Stimulated activated CD4-positive, alpha-beta T cell treated with anti-CD3 and anti-CD28 coated beads, Interleukin-1b, Interleukin-23, amount 100 ng/mL, for 1 hour (primary cell): ENCODE results near the gene TMEM192.
"Not testable (repeated sequence)": the region's sequence is repeated elsewhere in the genome, so short reads cannot be mapped to it uniquely, and the experiment has no call there.

Experiments
- DNase-seq, 2 donors: peaks; one replicate each; pipeline ENCODE4 v3.0.0-alpha.2; 2020; ENCODE audit warnings: low read depth in 2 of 2

Gene TMEM192

GRCh38 chr4:165112368-165113121 lies at the start of gene TMEM192:
TMEM192 (minus strand) TSS chr4:165112860; CDS start chr4:165112773, 87 bp downstream.
- peak; percentile 78 to 87 for DNase-seq

GRCh38 chr4:165158762-165159161 lies 46.1 kb upstream of the TMEM192 start:
- no peak for DNase-seq

- no peak for DNase-seq
These were observed 44.2 kb upstream of the TMEM192 start for GRCh38 chr4:165156906-165157305.

- DNase-seq: no peak
These were observed 41.8 kb upstream of the TMEM192 start for GRCh38 chr4:165154482-165154881.

- no peak for DNase-seq
These were observed 39.9 kb upstream of the TMEM192 start for GRCh38 chr4:165152527-165152926.

GRCh38 chr4:165151734-165152133 lies 39.1 kb upstream of the TMEM192 start:
- no peak for DNase-seq

GRCh38 chr4:165150545-165150944 lies 37.9 kb upstream of the TMEM192 start:
- no peak for DNase-seq

GRCh38 chr4:165138843-165139242 lies 26.2 kb upstream of the TMEM192 start:
- DNase-seq: no peak

GRCh38 chr4:165137205-165137604 lies 24.5 kb upstream of the TMEM192 start:
- DNase-seq: no peak

GRCh38 chr4:165136529-165136928 lies 23.9 kb upstream of the TMEM192 start:
- no peak for DNase-seq

GRCh38 chr4:165133150-165133549 lies 20.5 kb upstream of the TMEM192 start:
- no peak for DNase-seq

GRCh38 chr4:165131247-165131832 lies 18.7 kb upstream of the TMEM192 start:
- peak; percentile 48 to 73 for DNase-seq

- no peak for DNase-seq
These were observed 17.3 kb upstream of the TMEM192 start for GRCh38 chr4:165129924-165130323.

GRCh38 chr4:165125869-165126499 lies 13.3 kb upstream of the TMEM192 start:
- not testable (repeated sequence) for DNase-seq

GRCh38 chr4:165124488-165124887 lies 11.8 kb upstream of the TMEM192 start:
- DNase-seq: no peak

- no peak for DNase-seq
These were observed 5.7 kb upstream of the TMEM192 start for GRCh38 chr4:165118256-165118909.

- DNase-seq: no peak
These were observed 2.6 kb upstream of the TMEM192 start for GRCh38 chr4:165115301-165115700.

GRCh38 chr4:165111906-165112367 lies 723 bp downstream of the TMEM192 start:
- no peak for DNase-seq

GRCh38 chr4:165106518-165106917 lies 6.1 kb downstream of the TMEM192 start:
- DNase-seq: no peak

- no peak for DNase-seq
These were observed 11.0 kb downstream of the TMEM192 start for GRCh38 chr4:165101641-165102040.

GRCh38 chr4:165096776-165097175 lies 15.9 kb downstream of the TMEM192 start:
- no peak for DNase-seq

- no peak for DNase-seq
These were observed 17.4 kb downstream of the TMEM192 start for GRCh38 chr4:165095291-165095690.
